GM12878 (cell line): ENCODE measurements around the gene LEMD2. TPM values are rescaled to one million over a fixed set of nuclear protein-coding genes. Genes with fewer than 3 reads are reported as not detected.
A peak's percentile ranks its signal among the peaks of the same experiment; 100 is the strongest.

ENCODE experiments used
- BACH1 ChIP-seq: fragments of 450-650 bp; IDR thresholded peaks from 2 replicates; pipeline ENCODE4 v1.6.1; 2017; ENCODE audit warnings: mild to moderate bottlenecking, borderline replicate concordance
- BHLHE40 ChIP-seq, 2 experiments: fragments of 450-650 bp in 1 of 2; IDR thresholded peaks; 2 replicates each; pipeline ENCODE4 v1.6.1; 2011 to 2017; ENCODE audit warnings: low read depth in 2 of 2, borderline replicate concordance in 1 of 2, improper control_type of control experiment in 1 of 2, low read length in 1 of 2, mild to moderate bottlenecking in 1 of 2
- CHD1 ChIP-seq: IDR thresholded peaks from 2 replicates; pipeline ENCODE4 v1.6.1; 2012; ENCODE audit warnings: low read depth, low read length, improper control_type of control experiment
- DPF2 ChIP-seq: fragments of 450-650 bp; IDR thresholded peaks from 2 replicates; pipeline ENCODE4 v1.6.1; 2017; ENCODE audit warnings: mild to moderate bottlenecking
- E2F8 ChIP-seq: fragments of 450-650 bp; IDR thresholded peaks from 2 replicates; pipeline ENCODE4 v1.6.1; 2018; ENCODE audit warnings: mild to moderate bottlenecking, low read depth, moderate library complexity; ENCODE audit not compliant: partially characterized antibody
- IKZF2 ChIP-seq, 2 experiments: fragments of 450-650 bp; IDR thresholded peaks; 2 replicates each; pipeline ENCODE4 v1.6.1; 2017; ENCODE audit warnings: mild to moderate bottlenecking in 2 of 2, moderate library complexity in 2 of 2
- MAX ChIP-seq: IDR thresholded peaks from 2 replicates; pipeline ENCODE4 v1.6.1; 2012; ENCODE audit warnings: low read depth, low read length, improper control_type of control experiment
- NFXL1 ChIP-seq: fragments of 450-650 bp; IDR thresholded peaks from 2 replicates; pipeline ENCODE4 v1.6.1; 2017; ENCODE audit warnings: antibody characterized with exemption, mild to moderate bottlenecking, borderline replicate concordance
- NR2C1 ChIP-seq: fragments of 450-650 bp; IDR thresholded peaks from 2 replicates; pipeline ENCODE4 v1.6.1; 2017; ENCODE audit warnings: antibody characterized with exemption, mild to moderate bottlenecking, moderate library complexity
- PKNOX1 ChIP-seq: fragments of 450-650 bp; IDR thresholded peaks from 2 replicates; pipeline ENCODE4 v1.6.1; 2016; ENCODE audit warnings: mild to moderate bottlenecking
- POLR2AphosphoS5 ChIP-seq: IDR thresholded peaks from 2 replicates; pipeline ENCODE4 v1.6.1; 2011; ENCODE audit warnings: mild to moderate bottlenecking, low read length, inconsistent platforms
- RB1 ChIP-seq: fragments of 450-650 bp; formaldehyde crosslinking; IDR thresholded peaks from 2 replicates; pipeline ENCODE4 v1.6.1; 2017; ENCODE audit warnings: mild to moderate bottlenecking, borderline replicate concordance
- RCOR1 ChIP-seq: conservative IDR thresholded peaks from 2 replicates; pipeline ENCODE4 v1.6.1; 2012; ENCODE audit warnings: low read depth, low read length, improper control_type of control experiment
- SMARCA5 ChIP-seq: fragments of 450-650 bp; IDR thresholded peaks from 2 replicates; pipeline ENCODE4 v1.6.1; 2017; ENCODE audit warnings: mild to moderate bottlenecking
- YY1 ChIP-seq: IDR thresholded peaks from 2 replicates; pipeline ENCODE4 v1.6.1; 2011; ENCODE audit warnings: low read depth, mild to moderate bottlenecking, low read length
- ZBTB11 ChIP-seq: fragments of 450-650 bp; formaldehyde crosslinking; IDR thresholded peaks from 2 replicates; pipeline ENCODE4 v1.5.0; 2022; ENCODE audit warnings: mild to moderate bottlenecking, missing genetic modification characterization
- ZNF592 ChIP-seq: fragments of 450-650 bp; IDR thresholded peaks from 2 replicates; pipeline ENCODE4 v1.6.1; 2017; ENCODE audit warnings: mild to moderate bottlenecking, moderate library complexity
- ZSCAN29 ChIP-seq: fragments of 450-650 bp; IDR thresholded peaks from 2 replicates; pipeline ENCODE4 v1.6.1; 2017; ENCODE audit warnings: mild to moderate bottlenecking, moderate library complexity
- polyA plus RNA-seq, 11 experiments: library from polyadenylated mRNA; depleted of rRNA in 4 of 11; unstranded in 6 of 11; stranded (reverse) in 5 of 11; fragments of >200 nt; fragmentation: Nextera tagmentation in 4 of 11; fragmentation: Illumina TruSeq in 1 of 11; extraction: Ambion mirVana in 4 of 11; extraction: Trizol in 1 of 11; gene quantifications; 1 replicate in 1 of 11; 2 replicates in 10 of 11; pipeline versions ENCODE4 v1.2.1 to v1.2.3, GENCODE V29; 2011 to 2016; ENCODE audit warnings: inconsistent platforms in 2 of 11, missing spikeins in 2 of 11, low read depth in 1 of 11
- total RNA-seq, 4 experiments: library from RNA; depleted of rRNA in 3 of 4; stranded (reverse); fragments of >200 nt in 3 of 4; fragmentation: Illumina TruSeq in 1 of 4; extraction: Trizol in 1 of 4; gene quantifications; 2 replicates each; pipeline versions ENCODE4 v1.2.1 to v1.2.3, GENCODE V29; 2013 to 2021

Gene LEMD2
- total and polyA plus RNA-seq, 10 of the 15 experiments (the other 5 are each of a cell fraction or from before 2014, with no cell fraction given) = 0.45 to 47.1 (median 22.8) TPM

- TF ChIP-seq POLR2AphosphoS5 (peak; percentile 95), YY1 (peak; percentile 100), DPF2 (peak; percentile 80), ZNF592 (peak; percentile 100), NR2C1 (peak; percentile 96), CHD1 (no peak), SMARCA5 (peak; percentile 74), BHLHE40 (IDR thresholded peaks at IDR 0.05; ENCODE audit: borderline replicate concordance in 1 of 2, low read depth in 2 of 2, low read length in 1 of 2) (peak in 1 of 2 experiments; percentile 52; a peak in 2 of 4 replicates), RB1 (peak; percentile 88; the same call in 1 of the 2 replicates), IKZF2 (IDR thresholded peaks at IDR 0.05) (no peak), ZBTB11 (CRISPR knock-in tag) (no peak), ZSCAN29 (0 out of 2 replicates have a peak, but pooled peaks have one; percentile 23), BACH1 (peak; percentile 78), PKNOX1 (peak; percentile 90), MAX (peak; percentile 44), NFXL1 (no peak), RCOR1 (peak; percentile 98), E2F8 (no peak)
These were observed at the start of gene LEMD2 (continued) for GRCh38 chr6:33788694-33789549.
